GM23338 (cell line): ENCODE results near the gene NUP214.

Experiments
- EZH2 ChIP-seq: fragments of 200-600 bp; sonication (generic); IDR thresholded peaks from one replicate; pipeline ENCODE4 v1.8.0; 2017; ENCODE audit warnings: antibody characterized with exemption, mild to moderate bottlenecking, low read depth; ENCODE audit not compliant: unreplicated experiment
- EZH2phosphoT487 ChIP-seq: fragments of 200-600 bp; sonication (generic); IDR thresholded peaks from one replicate; pipeline ENCODE4 v1.8.1; 2018; ENCODE audit warnings: antibody characterized with exemption; ENCODE audit not compliant: unreplicated experiment
- TF ChIP-seq, protein P1 (sequence below): IDR thresholded peaks from one replicate; pipeline ENCODE4 v1.6.1; 2018; ENCODE audit warnings: antibody characterized with exemption; ENCODE audit not compliant: unreplicated experiment
- TF ChIP-seq, protein P2 (sequence below), 2 experiments: fragments of 200-600 bp in 1 of 2; sonication (generic) in 1 of 2; conservative IDR thresholded peaks; 2 replicates each; pipeline versions ENCODE4 v1.5.1 to v1.6.1; 2016 to 2017; ENCODE audit warnings: antibody characterized with exemption in 2 of 2, low read depth in 2 of 2, mild to moderate bottlenecking in 2 of 2, moderate library complexity in 1 of 2
- TF ChIP-seq, protein P3 (sequence below): IDR thresholded peaks from 2 replicates; pipeline ENCODE4 v1.6.1; 2016; ENCODE audit warnings: antibody characterized with exemption

DNA sequence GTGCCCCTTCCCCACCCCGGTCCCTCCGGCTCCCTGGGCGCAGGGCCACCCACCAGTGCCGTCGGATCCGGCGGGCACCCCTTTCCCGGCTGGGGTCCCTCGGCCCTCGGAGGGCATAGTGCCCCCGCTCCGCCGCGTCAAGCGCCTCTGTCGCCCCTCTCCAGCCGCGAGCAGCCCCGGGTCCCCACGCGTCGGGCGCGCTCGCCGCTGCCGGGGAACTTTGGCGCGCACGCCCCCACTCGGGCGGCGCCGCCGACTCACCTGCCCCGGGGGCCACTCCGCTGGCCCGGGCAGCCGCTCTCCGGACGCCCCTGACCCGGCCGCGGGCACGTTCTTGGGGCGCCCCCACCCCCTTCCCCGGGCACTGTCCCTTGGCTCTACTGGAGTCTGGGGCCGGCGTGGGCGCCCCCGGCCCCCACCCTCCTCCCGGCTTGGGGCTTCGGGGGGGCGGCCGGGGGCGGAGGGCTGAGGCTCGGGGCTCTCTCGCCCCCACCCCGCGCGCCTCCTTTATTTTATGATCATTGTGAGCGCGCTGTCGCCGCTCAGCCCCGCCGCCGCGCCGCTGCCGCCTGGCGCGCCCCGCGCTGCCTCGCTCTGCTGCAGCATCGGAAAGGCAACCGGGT lies 152.0 kb downstream of the NUP214 start:
- TF ChIP-seq, protein P1, sequence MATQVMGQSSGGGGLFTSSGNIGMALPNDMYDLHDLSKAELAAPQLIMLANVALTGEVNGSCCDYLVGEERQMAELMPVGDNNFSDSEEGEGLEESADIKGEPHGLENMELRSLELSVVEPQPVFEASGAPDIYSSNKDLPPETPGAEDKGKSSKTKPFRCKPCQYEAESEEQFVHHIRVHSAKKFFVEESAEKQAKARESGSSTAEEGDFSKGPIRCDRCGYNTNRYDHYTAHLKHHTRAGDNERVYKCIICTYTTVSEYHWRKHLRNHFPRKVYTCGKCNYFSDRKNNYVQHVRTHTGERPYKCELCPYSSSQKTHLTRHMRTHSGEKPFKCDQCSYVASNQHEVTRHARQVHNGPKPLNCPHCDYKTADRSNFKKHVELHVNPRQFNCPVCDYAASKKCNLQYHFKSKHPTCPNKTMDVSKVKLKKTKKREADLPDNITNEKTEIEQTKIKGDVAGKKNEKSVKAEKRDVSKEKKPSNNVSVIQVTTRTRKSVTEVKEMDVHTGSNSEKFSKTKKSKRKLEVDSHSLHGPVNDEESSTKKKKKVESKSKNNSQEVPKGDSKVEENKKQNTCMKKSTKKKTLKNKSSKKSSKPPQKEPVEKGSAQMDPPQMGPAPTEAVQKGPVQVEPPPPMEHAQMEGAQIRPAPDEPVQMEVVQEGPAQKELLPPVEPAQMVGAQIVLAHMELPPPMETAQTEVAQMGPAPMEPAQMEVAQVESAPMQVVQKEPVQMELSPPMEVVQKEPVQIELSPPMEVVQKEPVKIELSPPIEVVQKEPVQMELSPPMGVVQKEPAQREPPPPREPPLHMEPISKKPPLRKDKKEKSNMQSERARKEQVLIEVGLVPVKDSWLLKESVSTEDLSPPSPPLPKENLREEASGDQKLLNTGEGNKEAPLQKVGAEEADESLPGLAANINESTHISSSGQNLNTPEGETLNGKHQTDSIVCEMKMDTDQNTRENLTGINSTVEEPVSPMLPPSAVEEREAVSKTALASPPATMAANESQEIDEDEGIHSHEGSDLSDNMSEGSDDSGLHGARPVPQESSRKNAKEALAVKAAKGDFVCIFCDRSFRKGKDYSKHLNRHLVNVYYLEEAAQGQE, result no peak
- TF ChIP-seq, protein P2, sequence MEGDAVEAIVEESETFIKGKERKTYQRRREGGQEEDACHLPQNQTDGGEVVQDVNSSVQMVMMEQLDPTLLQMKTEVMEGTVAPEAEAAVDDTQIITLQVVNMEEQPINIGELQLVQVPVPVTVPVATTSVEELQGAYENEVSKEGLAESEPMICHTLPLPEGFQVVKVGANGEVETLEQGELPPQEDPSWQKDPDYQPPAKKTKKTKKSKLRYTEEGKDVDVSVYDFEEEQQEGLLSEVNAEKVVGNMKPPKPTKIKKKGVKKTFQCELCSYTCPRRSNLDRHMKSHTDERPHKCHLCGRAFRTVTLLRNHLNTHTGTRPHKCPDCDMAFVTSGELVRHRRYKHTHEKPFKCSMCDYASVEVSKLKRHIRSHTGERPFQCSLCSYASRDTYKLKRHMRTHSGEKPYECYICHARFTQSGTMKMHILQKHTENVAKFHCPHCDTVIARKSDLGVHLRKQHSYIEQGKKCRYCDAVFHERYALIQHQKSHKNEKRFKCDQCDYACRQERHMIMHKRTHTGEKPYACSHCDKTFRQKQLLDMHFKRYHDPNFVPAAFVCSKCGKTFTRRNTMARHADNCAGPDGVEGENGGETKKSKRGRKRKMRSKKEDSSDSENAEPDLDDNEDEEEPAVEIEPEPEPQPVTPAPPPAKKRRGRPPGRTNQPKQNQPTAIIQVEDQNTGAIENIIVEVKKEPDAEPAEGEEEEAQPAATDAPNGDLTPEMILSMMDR (conservative IDR thresholded peaks at IDR 0.05; ENCODE audit: low read depth in 2 of 2), result no peak
- no peak for TF ChIP-seq EZH2
- TF ChIP-seq, protein P3, sequence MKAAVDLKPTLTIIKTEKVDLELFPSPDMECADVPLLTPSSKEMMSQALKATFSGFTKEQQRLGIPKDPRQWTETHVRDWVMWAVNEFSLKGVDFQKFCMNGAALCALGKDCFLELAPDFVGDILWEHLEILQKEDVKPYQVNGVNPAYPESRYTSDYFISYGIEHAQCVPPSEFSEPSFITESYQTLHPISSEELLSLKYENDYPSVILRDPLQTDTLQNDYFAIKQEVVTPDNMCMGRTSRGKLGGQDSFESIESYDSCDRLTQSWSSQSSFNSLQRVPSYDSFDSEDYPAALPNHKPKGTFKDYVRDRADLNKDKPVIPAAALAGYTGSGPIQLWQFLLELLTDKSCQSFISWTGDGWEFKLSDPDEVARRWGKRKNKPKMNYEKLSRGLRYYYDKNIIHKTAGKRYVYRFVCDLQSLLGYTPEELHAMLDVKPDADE, result no peak
- TF ChIP-seq EZH2phosphoT487, result no peak
